ENCODE results near the gene SSC4D. TPM values are rescaled to one million over a fixed set of nuclear protein-coding genes. Genes with fewer than 3 reads are reported as not detected.

Gene SSC4D
- total RNA-seq, 2 experiments from 2014 or later: 0.44 TPM; not detected in 1

GRCh38 chr7:76340617-76341131 is 68.8 kb downstream of the SSC4D start:
- TF ChIP-seq EZH2phosphoT487 (IDR thresholded peaks at IDR 0.05; ENCODE audit: borderline replicate concordance, low read depth, low read length) (no peak), CTCF (conservative IDR thresholded peaks at IDR 0.05; ENCODE audit: low read length) (no peak)
- CTCF ChIA-PET (ENCODE audit: unreplicated experiment): no interaction called here
- BruUV-seq (replicated peaks): no TSS peak
- no peak overlapping the region for H3K4me3 ChIP-seq (ENCODE audit: low read depth, low read length, poor library complexity, severe bottlenecking)
- peaks cover 89% of the 10 kb centered on the region for H3K79me2 ChIP-seq (ENCODE audit: insufficient read depth, low read depth, low read length)
- H3K36me3 ChIP-seq (ENCODE audit: insufficient read depth, low read length): peaks cover 99% of the 10 kb centered on the region
- intact Hi-C loops (cut with micrococcal nuclease; ENCODE audit: unreplicated experiment): no loop called here
- H4K20me1 ChIP-seq (ENCODE audit: insufficient read depth, low read length): peaks cover 22% of the 10 kb centered on the region; the same call in 1 of the 2 replicates
- no peak overlapping the region for H3K27ac ChIP-seq (ENCODE audit: low read depth, low read length, poor library complexity, severe bottlenecking)
- H3K9me3 ChIP-seq (ENCODE audit: low read length): no peaks in the 10 kb centered on the region
- H2AFZ ChIP-seq (ENCODE audit: low read length): no peak overlapping the region
- H3K4me1 ChIP-seq (ENCODE audit: insufficient read depth, low read length, poor library complexity, severe bottlenecking): no peaks in the 10 kb centered on the region
- H3K9me2 ChIP-seq (ENCODE audit: insufficient read depth, low read length): no peaks in the 10 kb centered on the region
- POLR2A ChIA-PET: no interaction called here
- no peak for DNase-seq (ENCODE audit: low spot score)
- H3K4me2 ChIP-seq (ENCODE audit: low read length): no peak overlapping the region

Other genes with a start within 250 kb of the SSC4D start
- not detected in 2 replicates for gene SRRM3, start 207.8 kb downstream of the SSC4D start, total RNA-seq (2014; rRNA removed; shearing (Covaris generic))
- gene SRRM3, start 207.8 kb downstream of the SSC4D start, total RNA-seq (2022): not detected in 2 replicates
- 133 and 204 TPM in 2 replicates for gene HSPB1, start 107.0 kb downstream of the SSC4D start, total RNA-seq (2014; rRNA removed; shearing (Covaris generic))
- 349 and 470 TPM in 2 replicates for gene HSPB1, start 107.0 kb downstream of the SSC4D start, total RNA-seq (2022)
- 42.6 and 45.5 TPM in 2 replicates for gene YWHAG, start 50.7 kb downstream of the SSC4D start, total RNA-seq (2014; rRNA removed; shearing (Covaris generic))
- gene YWHAG, start 50.7 kb downstream of the SSC4D start, total RNA-seq (2022): 109 and 126 TPM in 2 replicates
- 0.98 and 2.0 TPM in 2 replicates for gene ZP3, start 15.3 kb upstream of the SSC4D start, total RNA-seq (2014; rRNA removed; shearing (Covaris generic))
- gene ZP3, start 15.3 kb upstream of the SSC4D start, total RNA-seq (2022): 0.48 and 0.57 TPM in 2 replicates
- 9.6 and 13.5 TPM in 2 replicates for gene DTX2, start 52.0 kb upstream of the SSC4D start, total RNA-seq (2014; rRNA removed; shearing (Covaris generic))
- gene DTX2, start 52.0 kb upstream of the SSC4D start, total RNA-seq (2022): 26.1 and 27.8 TPM in 2 replicates
- gene UPK3B, start 100.9 kb upstream of the SSC4D start, total RNA-seq (2014; rRNA removed; shearing (Covaris generic)): 1.2 and 3.4 TPM in 2 replicates
- 1.4 and 2.5 TPM in 2 replicates for gene UPK3B, start 100.9 kb upstream of the SSC4D start, total RNA-seq (2022)
- 0.67 and 0.88 TPM in 2 replicates for gene SPDYE16, start 133.6 kb upstream of the SSC4D start, total RNA-seq (2014; rRNA removed; shearing (Covaris generic))
- gene SPDYE16, start 133.6 kb upstream of the SSC4D start, total RNA-seq (2022): 0.20 and 0.21 TPM in 2 replicates
- gene POMZP3, start 217.6 kb upstream of the SSC4D start, total RNA-seq (2014; rRNA removed; shearing (Covaris generic)): 5.0 and 5.4 TPM in 2 replicates
- 8.5 and 12.2 TPM in 2 replicates for gene POMZP3, start 217.6 kb upstream of the SSC4D start, total RNA-seq (2022)